ENCODE results near the gene GPR161. TPM values are rescaled to one million over a fixed set of nuclear protein-coding genes. Genes with fewer than 3 reads are reported as not detected.

GPR161 gene
- total and polyA plus RNA-seq, 5 experiments from 2014 or later: 0.26 TPM; not detected in 4

DNA sequence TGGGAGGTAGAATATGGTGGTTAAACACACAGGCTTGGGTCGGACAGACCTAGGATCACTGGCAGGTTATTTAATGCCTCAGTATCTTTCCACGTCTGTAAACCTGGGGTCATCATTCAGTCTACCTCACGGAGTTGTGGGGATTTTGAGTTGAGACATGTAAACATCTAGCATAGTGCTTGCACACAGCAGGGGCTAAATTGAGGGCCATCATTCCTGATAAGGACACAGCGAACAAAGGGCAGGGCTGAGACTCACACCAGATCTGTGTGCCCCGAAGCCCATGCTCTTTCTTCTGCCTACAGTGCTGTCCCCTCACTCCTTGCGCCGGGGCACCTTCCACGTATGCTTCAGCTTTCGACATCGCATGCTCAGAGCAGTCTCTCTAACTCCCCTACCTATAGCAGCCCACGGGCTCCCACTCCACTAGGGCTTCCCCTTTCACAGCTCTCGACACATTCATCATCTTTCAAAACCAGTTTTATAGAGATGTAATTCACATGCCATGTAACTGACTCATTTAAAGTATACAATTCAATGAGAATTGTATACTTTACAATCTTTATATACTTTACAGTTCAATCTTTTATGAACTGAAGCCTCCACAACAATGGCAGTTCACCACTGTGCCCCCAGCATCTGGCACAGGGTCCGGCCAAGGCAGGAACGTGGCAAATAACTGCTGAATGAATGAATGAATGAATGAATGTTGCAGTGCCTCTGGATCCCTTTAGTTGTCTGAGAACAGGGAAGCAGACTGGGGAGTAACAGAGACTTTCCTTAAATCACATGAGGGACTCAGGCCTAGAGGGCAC lies 48.0 kb downstream of the GPR161 start:
- Mint-ChIP-seq H3K27me3 (peaks cover 0 to 17% (median 2%) of the 10 kb centered on the region in 5 donors), H3K36me3 (no peaks in the 10 kb centered on the region), H3K4me3 (no peak overlapping the region), H3K4me1 (peaks cover 0 to 9% (median 3%) of the 10 kb centered on the region in 4 donors), H3K27ac (no peak overlapping the region), H3K9me3 (no peaks in the 10 kb centered on the region)
- ATAC-seq: no peak
- POLR2A ChIA-PET: interaction anchor here (0.5 kb wide), 1 partner anchor 16 kb away, joined by 6 read pairs; no protein-coding TSS in a partner anchor
- DNase-seq: no peak

DNA sequence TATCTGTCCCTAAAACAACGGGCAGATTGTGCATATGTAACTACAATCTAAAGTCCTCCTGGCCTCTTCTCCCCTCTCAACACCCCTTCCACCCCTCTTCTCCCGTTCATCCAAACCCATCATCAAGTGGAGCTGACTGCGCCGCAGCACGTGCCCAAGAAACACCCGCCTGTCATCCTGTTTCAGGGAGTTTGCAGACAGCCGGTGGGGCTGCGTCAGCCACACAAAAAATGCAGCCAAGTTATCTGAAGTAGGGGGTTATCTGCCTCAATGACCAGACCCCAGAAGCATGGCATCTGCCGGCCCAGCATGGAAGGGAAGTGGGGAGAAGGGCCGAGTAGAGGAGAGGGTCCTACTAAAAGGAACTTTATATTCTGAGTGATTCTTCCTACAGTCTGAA lies 49.0 kb downstream of the GPR161 start:
- Mint-ChIP-seq H3K36me3 (no peaks in the 10 kb centered on the region), H3K4me1 (peaks cover 0 to 9% (median 3%) of the 10 kb centered on the region in 4 donors), H3K4me3 (no peak overlapping the region), H3K9me3 (no peaks in the 10 kb centered on the region), H3K27ac (no peak overlapping the region), H3K27me3 (peaks cover 0 to 19% (median 1%) of the 10 kb centered on the region in 5 donors)
- DNase-seq (no peak), ATAC-seq (no peak)
- POLR2A ChIA-PET: interaction anchor here (0.6 kb wide), 1 partner anchor 205 kb away, joined by 4 read pairs; no protein-coding TSS in a partner anchor

DNA sequence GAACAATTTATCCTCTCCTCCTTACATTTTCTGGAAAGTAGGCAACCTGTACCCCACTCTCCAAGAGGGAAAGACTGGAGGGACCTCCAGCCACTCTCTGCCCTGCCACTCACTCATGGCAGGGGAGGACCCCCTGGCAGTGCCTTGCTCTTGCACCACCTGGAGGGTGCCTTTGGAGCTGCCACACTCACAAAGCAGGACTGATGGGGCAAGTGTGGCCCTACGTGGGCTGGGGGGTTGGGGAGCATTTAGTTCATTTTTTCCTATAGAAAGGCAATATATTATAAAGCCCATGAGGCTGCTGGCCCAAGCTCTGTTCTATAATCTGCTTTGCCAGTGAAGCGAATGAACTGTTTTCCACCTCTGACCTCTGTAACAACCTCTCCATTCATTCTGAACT lies 50.3 kb downstream of the GPR161 start:
- DNase-seq: no peak
- H3K27me3 Mint-ChIP-seq: peaks cover 0 to 19% (median 1%) of the 10 kb centered on the region in 5 donors
- H3K4me1 Mint-ChIP-seq: peaks cover 0 to 7% (median 3%) of the 10 kb centered on the region in 4 donors
- no peak overlapping the region for H3K4me3 Mint-ChIP-seq
- H3K36me3 Mint-ChIP-seq: no peaks in the 10 kb centered on the region
- POLR2A ChIA-PET: no interaction called here
- no peak for ATAC-seq
- no peaks in the 10 kb centered on the region for H3K9me3 Mint-ChIP-seq
- H3K27ac Mint-ChIP-seq: no peak overlapping the region

DNA sequence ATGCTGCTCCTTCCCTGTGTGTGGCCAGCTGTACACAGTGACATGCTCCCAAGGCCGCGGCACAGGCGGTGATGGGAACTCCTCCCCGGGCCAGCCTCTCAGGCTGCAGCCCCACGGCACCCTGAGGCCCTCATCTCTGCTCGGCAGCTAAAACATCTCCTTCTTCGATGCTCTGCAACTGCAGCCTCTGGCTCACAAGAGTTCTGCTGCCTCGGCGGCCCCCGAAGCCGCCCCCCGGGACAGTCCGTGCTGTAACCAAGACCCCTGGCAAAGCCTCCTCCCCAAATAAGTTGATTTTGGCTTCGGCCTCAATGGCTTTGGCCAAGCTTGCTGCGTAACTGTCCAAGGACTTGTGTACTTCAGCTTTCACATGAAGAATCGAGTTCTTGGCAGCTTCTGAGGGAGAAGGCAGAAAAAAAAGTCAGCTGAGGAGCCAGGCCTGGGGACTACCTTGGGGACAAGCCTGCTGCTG lies 51.3 kb downstream of the GPR161 start:
- POLR2A ChIA-PET: no interaction called here
- Mint-ChIP-seq H3K27me3 (peaks cover 0 to 17% (median 0%) of the 10 kb centered on the region in 5 donors), H3K36me3 (no peaks in the 10 kb centered on the region), H3K4me1 (peaks cover 0 to 4% (median 3%) of the 10 kb centered on the region in 4 donors), H3K9me3 (no peaks in the 10 kb centered on the region), H3K27ac (peak overlapping the region in 1 of 10 donors; percentile 67), H3K4me3 (no peak overlapping the region)
- DNase-seq (no peak), ATAC-seq (no peak)

DNA sequence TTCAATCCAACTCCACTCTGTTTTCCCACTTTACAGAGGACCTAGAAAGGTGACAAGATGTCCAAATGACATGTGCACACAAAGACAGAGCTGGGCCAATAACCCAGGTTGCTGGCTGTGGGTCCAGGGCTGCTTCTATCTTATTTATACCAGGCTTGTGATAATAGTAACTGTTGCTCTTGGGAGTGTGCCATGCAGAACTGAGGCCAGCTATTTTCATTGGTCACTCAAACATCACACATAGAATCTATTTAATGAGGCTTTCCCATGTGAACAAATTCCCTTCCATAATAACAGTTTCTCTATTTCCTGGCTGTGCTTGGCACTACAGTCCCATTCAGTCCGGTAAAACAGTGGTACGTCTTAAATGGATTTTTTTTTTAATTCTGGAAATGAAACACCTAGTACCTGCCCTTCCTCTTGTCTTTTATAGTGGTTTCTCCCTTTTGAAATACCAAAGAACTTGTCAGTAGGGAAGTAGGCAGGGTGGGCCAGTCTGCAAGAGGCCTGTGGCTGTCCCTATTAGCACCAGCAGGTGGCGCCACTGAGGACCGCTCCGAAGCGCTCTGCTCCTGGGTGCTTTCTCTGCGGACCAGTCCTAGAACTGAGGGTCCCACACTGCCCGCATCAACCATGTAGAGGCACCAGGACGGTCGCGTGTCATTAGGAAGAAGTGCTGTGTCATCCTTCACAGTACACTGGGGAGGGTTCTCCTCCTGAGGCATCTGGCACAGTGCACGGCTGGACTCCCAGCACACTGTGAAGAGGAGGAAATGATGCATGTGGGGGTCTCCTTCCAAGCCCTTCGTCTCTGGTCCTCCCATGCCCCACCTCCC lies 52.1 kb downstream of the GPR161 start:
- peak overlapping the region in 2 of 10 donors; percentile 21 to 48 for H3K27ac Mint-ChIP-seq
- peaks cover 0 to 4% (median 3%) of the 10 kb centered on the region in 4 donors for H3K4me1 Mint-ChIP-seq
- no peaks in the 10 kb centered on the region for H3K9me3 Mint-ChIP-seq
- H3K4me3 Mint-ChIP-seq: peak overlapping the region in 6 of 10 donors; percentile 26 to 41 (median 31)
- POLR2A ChIA-PET: no interaction called here
- no peaks in the 10 kb centered on the region for H3K36me3 Mint-ChIP-seq
- peak; percentile 74 to 75 for ATAC-seq
- H3K27me3 Mint-ChIP-seq: peaks cover 0 to 11% (median 0%) of the 10 kb centered on the region in 5 donors
- DNase-seq: peak; percentile 13 to 73 (median 52)

DNA sequence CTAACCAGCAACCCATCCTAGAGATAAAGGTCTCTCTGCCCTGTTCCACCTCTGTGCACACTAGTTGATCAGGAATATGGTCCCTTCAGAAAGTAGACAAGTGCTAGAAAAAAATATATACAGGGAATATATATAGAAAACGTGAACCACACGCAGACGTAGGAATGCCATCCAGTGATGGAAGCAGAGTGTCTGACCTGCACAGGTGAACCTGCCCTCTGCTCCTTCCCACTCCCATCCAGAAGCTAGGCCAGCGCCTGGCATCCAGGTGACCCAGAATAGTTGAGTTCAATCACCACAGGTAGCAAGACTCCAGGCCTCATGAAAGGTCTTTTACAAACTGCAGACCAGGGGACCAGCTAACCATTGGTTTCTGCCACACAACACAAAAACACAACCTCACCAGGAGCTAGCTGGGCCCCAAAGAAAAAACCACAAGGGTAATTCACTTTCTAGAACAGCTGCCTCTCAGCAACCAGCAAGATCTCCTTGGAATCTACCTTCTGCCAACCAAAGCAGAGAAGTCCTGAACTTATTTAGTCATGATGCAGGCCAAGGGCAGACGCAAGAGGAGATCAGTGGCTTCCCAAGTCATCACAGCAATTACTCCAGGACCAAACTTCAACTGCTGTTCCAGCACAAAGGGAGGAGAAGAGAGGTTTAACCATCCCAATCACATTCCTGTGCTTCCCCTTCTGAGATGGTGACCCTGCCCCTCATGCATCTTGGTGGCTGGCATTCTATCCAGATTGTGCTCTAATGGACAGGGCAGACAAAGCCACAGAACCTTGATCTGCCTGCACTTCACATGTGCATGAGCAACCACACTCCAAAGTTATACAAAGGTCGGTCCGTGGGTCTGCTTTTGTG lies 53.0 kb downstream of the GPR161 start:
- Mint-ChIP-seq H3K9me3 (no peaks in the 10 kb centered on the region), H3K4me1 (peaks cover 0 to 4% (median 3%) of the 10 kb centered on the region in 4 donors), H3K27ac (peak overlapping the region in 1 of 10 donors; percentile 57), H3K27me3 (peaks cover 0 to 9% (median 0%) of the 10 kb centered on the region in 5 donors), H3K36me3 (no peaks in the 10 kb centered on the region), H3K4me3 (no peak overlapping the region)
- ATAC-seq (no peak), DNase-seq (no peak)
- POLR2A ChIA-PET: no interaction called here

DNA sequence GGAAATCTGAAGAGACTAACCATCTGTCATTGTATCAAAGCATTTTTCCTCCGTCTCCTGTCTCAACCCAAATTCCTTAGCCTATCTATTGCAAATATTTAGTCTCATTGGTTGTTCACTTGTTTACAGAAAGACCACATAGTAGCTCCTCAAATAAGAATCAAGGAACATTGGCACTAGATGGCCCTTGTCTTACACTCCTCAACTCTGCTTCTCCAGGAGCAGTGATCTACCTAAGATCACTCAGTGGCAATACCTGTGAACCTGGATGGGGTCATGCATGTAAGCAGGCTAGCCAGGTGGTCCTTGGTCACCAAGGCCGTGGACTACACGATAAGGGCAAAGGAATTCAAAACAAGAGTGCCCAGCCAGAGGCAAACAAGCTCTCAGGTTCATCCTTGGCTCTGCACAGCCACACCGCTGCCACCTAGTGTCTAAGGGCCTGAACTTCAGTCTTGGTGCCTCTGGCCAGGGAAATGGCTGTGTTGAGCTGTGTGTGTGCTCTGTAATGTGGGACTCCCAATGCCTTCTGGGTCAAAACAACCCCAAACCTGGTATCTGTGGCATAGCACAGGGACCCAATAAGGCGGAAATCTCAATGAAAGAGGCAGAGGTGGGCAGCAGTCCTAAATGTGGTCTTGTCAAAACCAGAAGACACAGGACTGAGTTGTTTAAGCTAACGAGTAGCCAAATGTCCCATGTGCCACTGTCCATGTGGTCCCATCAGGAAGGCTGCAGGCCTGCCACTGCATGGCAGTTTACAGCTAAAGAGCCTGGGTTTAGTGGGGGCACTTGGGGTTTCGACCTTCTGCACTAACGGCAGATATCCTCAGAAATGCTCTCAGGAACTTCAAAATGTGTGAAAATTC lies 54.5 kb downstream of the GPR161 start:
- no peaks in the 10 kb centered on the region for H3K36me3 Mint-ChIP-seq
- POLR2A ChIA-PET: no interaction called here
- no peak overlapping the region for H3K4me3 Mint-ChIP-seq
- H3K4me1 Mint-ChIP-seq: peaks cover 0 to 4% (median 3%) of the 10 kb centered on the region in 4 donors
- peaks cover 0 to 3% (median 0%) of the 10 kb centered on the region in 5 donors for H3K27me3 Mint-ChIP-seq
- peak overlapping the region in 3 of 10 donors; percentile 23 to 59 (median 40) for H3K27ac Mint-ChIP-seq
- H3K9me3 Mint-ChIP-seq: no peaks in the 10 kb centered on the region
- DNase-seq (peak; percentile 17 to 78 (median 46)), ATAC-seq (peak; percentile 87 to 91)

DNA sequence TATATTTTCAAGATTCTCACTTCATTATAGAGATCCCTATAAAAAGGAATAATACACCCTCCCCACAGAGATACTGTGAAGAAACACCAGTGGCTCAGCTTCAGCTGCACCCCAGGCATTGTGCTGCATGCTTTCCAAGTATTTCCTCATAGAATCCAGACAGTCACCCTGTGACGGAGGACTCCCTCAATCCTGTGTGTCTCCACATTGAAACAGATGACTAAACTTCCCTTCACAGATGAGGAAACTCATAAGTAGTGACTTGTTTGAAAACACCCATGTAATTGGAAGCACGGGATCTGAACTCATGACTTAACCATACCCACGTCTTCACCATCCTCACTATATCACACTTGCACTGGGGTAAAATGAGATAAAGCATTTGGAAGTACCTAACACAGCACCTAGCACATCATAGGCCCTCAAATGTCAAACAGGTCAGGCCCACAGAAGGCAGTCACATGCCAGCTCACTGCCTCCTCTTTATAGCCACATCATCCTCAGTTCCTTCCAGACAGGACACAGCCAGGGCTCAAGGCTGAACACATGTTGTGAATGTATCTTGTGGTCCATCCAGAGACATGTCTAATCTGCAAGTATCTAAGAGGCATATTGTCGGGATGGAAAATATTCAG lies 55.2 kb downstream of the GPR161 start:
- H3K27me3 Mint-ChIP-seq: peaks cover 0 to 3% (median 0%) of the 10 kb centered on the region in 5 donors
- DNase-seq (no peak), ATAC-seq (no peak)
- no peak overlapping the region for H3K4me3 Mint-ChIP-seq
- no peaks in the 10 kb centered on the region for H3K9me3 Mint-ChIP-seq
- H3K27ac Mint-ChIP-seq: peak overlapping the region in 8 of 10 donors; percentile 5 to 80 (median 38)
- H3K4me1 Mint-ChIP-seq: peaks cover 0 to 4% (median 3%) of the 10 kb centered on the region in 4 donors
- POLR2A ChIA-PET: no interaction called here
- H3K36me3 Mint-ChIP-seq: peaks cover 0 to 5% (median 3%) of the 10 kb centered on the region in 3 donors

DNA sequence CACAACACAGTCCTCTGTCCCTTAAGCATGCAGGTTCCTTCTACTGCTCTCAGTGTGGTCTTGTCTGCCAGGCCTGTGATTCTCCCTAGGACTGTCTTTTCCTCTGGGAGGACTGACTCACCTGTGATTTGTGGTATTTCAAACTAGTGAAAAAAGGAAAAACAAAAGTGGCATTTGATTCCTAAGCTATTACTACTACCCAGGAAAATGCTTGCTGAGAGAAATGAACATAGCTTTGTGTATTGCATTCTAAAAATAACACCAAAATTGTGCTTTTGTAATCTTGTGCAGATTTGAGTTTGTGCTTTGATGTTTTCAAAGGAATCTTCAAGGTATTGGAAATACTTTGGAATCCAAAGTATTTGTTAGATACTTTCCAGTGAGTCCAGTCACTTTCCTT lies 57.0 kb downstream of the GPR161 start:
- peaks cover 0 to 1% (median 0%) of the 10 kb centered on the region in 5 donors for H3K27me3 Mint-ChIP-seq
- no peaks in the 10 kb centered on the region for H3K9me3 Mint-ChIP-seq
- DNase-seq (no peak), ATAC-seq (no peak)
- peaks cover 0 to 17% (median 6%) of the 10 kb centered on the region in 3 donors for H3K36me3 Mint-ChIP-seq
- peaks cover 0 to 2% (median 1%) of the 10 kb centered on the region in 4 donors for H3K4me1 Mint-ChIP-seq
- peak overlapping the region in 2 of 10 donors; percentile 67 to 73 for H3K27ac Mint-ChIP-seq
- H3K4me3 Mint-ChIP-seq: no peak overlapping the region
- POLR2A ChIA-PET: no interaction called here

DNA sequence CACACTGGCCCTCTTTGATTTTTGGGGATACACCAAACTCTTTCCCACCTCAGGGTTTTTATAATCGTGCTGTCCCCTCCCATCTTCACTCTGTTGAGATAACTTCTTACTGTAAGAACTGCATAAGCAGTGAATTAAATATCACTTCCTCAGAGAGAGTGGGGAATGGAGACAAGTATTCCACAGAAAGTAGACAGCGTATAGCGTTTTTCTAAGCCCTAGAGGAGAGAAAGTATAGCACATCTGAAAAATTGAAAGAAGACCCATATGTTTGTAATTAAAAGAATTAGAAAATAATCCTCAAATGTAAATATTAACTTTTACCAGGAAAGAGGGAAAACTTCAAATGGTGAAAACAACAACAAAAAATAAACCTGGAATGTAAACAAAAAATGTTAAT lies 67.3 kb downstream of the GPR161 start:
- Mint-ChIP-seq H3K27me3 (no peaks in the 10 kb centered on the region), H3K4me3 (no peak overlapping the region), H3K4me1 (no peaks in the 10 kb centered on the region), H3K9me3 (no peaks in the 10 kb centered on the region), H3K27ac (no peak overlapping the region), H3K36me3 (peaks cover 9 to 81% (median 22%) of the 10 kb centered on the region in 3 donors)
- POLR2A ChIA-PET: no interaction called here
- ATAC-seq (no peak), DNase-seq (no peak)

DNA sequence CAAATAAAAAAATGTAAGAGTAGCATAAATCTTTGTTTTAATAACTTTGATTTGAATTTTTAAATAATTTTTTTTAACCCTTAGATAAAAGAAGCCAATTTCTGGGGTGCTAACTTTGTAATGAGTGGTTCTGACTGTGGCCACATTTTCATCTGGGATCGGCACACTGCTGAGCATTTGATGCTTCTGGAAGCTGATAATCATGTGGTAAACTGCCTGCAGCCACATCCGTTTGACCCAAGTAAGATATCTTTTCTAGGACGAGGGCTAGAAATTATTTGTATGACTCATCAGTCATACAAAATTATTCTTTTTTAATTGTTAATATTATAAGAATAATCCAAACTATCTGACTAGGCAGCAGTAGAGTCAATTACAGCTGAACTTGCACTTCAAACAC lies 71.2 kb downstream of the GPR161 start:
- H3K36me3 Mint-ChIP-seq: peaks cover 5 to 67% (median 16%) of the 10 kb centered on the region in 3 donors
- H3K27ac Mint-ChIP-seq: no peak overlapping the region
- H3K4me3 Mint-ChIP-seq: no peak overlapping the region
- peaks cover 0 to 1% (median 0%) of the 10 kb centered on the region in 4 donors for H3K4me1 Mint-ChIP-seq
- no peaks in the 10 kb centered on the region for H3K27me3 Mint-ChIP-seq
- POLR2A ChIA-PET: no interaction called here
- ATAC-seq: no peak
- no peak for DNase-seq
- H3K9me3 Mint-ChIP-seq: no peaks in the 10 kb centered on the region

Measured in naive thymus-derived CD8-positive, alpha-beta T cell (primary cell).